WTC11 (cell line): ENCODE results near the gene CACNA1C. TPM values are rescaled to one million over a fixed set of nuclear protein-coding genes. Genes with fewer than 3 reads are reported as not detected.

ENCODE experiments used
- ATAC-seq: fragments of 200-7000 bp; cut with Tn5 transposase; 2 replicates; pipeline ENCODE4 v1.10.0; 2021; ENCODE audit warnings: mild to moderate bottlenecking, moderate library complexity
- CTCF ChIA-PET: fragments of 300-600 bp; sonication (Branson Sonifier 250); formaldehyde crosslinking; loops from one replicate; lab custom pipeline; 2021; ENCODE audit warnings: antibody characterized with exemption; lab: Charles Lee
- POLR2A ChIA-PET: fragments of 350-600 bp; sonication (Branson Sonifier 250); formaldehyde crosslinking; loops from one replicate; lab custom pipeline; 2021; ENCODE audit warnings: antibody characterized with exemption; lab: Charles Lee
- DNase-seq: peaks from one replicate; pipeline ENCODE4 v3.0.0; 2021; ENCODE audit warnings: low spot score
- H3K27ac Mint-ChIP-seq: 2 replicates; pipeline ENCODE4 v1.8.0; 2021; ENCODE audit warnings: mixed read lengths
- H3K27me3 Mint-ChIP-seq: 2 replicates; pipeline ENCODE4 v1.8.0; 2021; ENCODE audit warnings: low read depth, mild to moderate bottlenecking, moderate library complexity, mixed read lengths
- H3K36me3 Mint-ChIP-seq: 2 replicates; pipeline ENCODE4 v1.8.0; 2021; ENCODE audit warnings: mixed read lengths
- H3K4me1 Mint-ChIP-seq: 2 replicates; pipeline ENCODE4 v1.8.0; 2022; ENCODE audit warnings: mixed read lengths
- H3K4me3 Mint-ChIP-seq: 2 replicates; pipeline ENCODE4 v1.8.0; 2021; ENCODE audit warnings: mild to moderate bottlenecking, moderate library complexity, mixed read lengths
- H3K9me3 Mint-ChIP-seq: 2 replicates; pipeline ENCODE4 v1.8.0; 2021; ENCODE audit warnings: mixed read lengths
- MXD4 ChIP-seq: fragments of 250-450 bp; sonication (Bioruptor Pico); IDR thresholded peaks from 2 replicates; pipeline ENCODE4 v1.8.0; 2021; ENCODE audit warnings: mild to moderate bottlenecking, moderate library complexity, borderline replicate concordance
- MYBL2 ChIP-seq: sonication (generic); formaldehyde crosslinking; IDR thresholded peaks from 2 replicates; pipeline ENCODE4 v1.8.1; 2023; ENCODE audit warnings: mild to moderate bottlenecking, moderate library complexity, missing genetic modification reagents
- NFE2L1 ChIP-seq: sonication (generic); formaldehyde crosslinking; IDR thresholded peaks from 2 replicates; pipeline ENCODE4 v1.8.1; 2023; ENCODE audit warnings: missing genetic modification reagents
- TCF7 ChIP-seq: sonication (generic); formaldehyde crosslinking; IDR thresholded peaks from 2 replicates; pipeline ENCODE4 v1.8.0; 2022; ENCODE audit warnings: mild to moderate bottlenecking, low read depth, missing genetic modification reagents, moderate library complexity
- TEAD4 ChIP-seq: sonication (generic); formaldehyde crosslinking; IDR thresholded peaks from 2 replicates; pipeline ENCODE4 v1.8.0; 2022; ENCODE audit warnings: mild to moderate bottlenecking, missing genetic modification reagents
- ZNF138 ChIP-seq: sonication (generic); formaldehyde crosslinking; conservative IDR thresholded peaks from 2 replicates; pipeline ENCODE4 v1.8.1; 2022; ENCODE audit warnings: mild to moderate bottlenecking, moderate library complexity, missing genetic modification reagents
- ZNF232 ChIP-seq: sonication (generic); formaldehyde crosslinking; IDR thresholded peaks from 2 replicates; pipeline ENCODE4 v1.8.0; 2022; ENCODE audit warnings: mild to moderate bottlenecking, missing genetic modification reagents
- ZNF263 ChIP-seq: sonication (generic); formaldehyde crosslinking; IDR thresholded peaks from 2 replicates; pipeline ENCODE4 v1.8.1; 2022; ENCODE audit warnings: low read depth, mild to moderate bottlenecking, moderate library complexity, missing genetic modification reagents
- total RNA-seq: library from RNA; stranded (reverse); gene quantifications from 3 replicates; pipeline ENCODE4 v1.2.3, GENCODE V29; 2021
- TF ChIP-seq, protein P1 (sequence below): sonication (generic); formaldehyde crosslinking; IDR thresholded peaks from 2 replicates; pipeline ENCODE4 v1.8.0; 2022; ENCODE audit warnings: mild to moderate bottlenecking, missing genetic modification reagents
- TF ChIP-seq, protein P2 (sequence below): sonication (generic); formaldehyde crosslinking; conservative IDR thresholded peaks from 2 replicates; pipeline ENCODE4 v1.8.1; 2022; ENCODE audit warnings: mild to moderate bottlenecking, missing genetic modification reagents
- TF ChIP-seq, protein P3 (sequence below): sonication (generic); formaldehyde crosslinking; IDR thresholded peaks from 2 replicates; pipeline ENCODE4 v1.8.1; 2023; ENCODE audit warnings: mild to moderate bottlenecking, missing genetic modification reagents, moderate library complexity
- TF ChIP-seq, protein P4 (sequence below): sonication (generic); formaldehyde crosslinking; IDR thresholded peaks from 2 replicates; pipeline ENCODE4 v1.8.0; 2023; ENCODE audit warnings: mild to moderate bottlenecking, missing genetic modification reagents
- TF ChIP-seq, protein P5 (sequence below): sonication (generic); formaldehyde crosslinking; IDR thresholded peaks from 2 replicates; pipeline ENCODE4 v1.8.1; 2022; ENCODE audit warnings: low read depth, mild to moderate bottlenecking, moderate library complexity, missing genetic modification reagents, borderline replicate concordance
- TF ChIP-seq, protein P6 (sequence below): sonication (generic); formaldehyde crosslinking; conservative IDR thresholded peaks from 2 replicates; pipeline ENCODE4 v1.8.1; 2023; ENCODE audit warnings: mild to moderate bottlenecking, low read depth, missing genetic modification reagents, moderate library complexity

CACNA1C gene
- total RNA-seq, 1 experiment from 2014 or later: 1.7 TPM

DNA sequence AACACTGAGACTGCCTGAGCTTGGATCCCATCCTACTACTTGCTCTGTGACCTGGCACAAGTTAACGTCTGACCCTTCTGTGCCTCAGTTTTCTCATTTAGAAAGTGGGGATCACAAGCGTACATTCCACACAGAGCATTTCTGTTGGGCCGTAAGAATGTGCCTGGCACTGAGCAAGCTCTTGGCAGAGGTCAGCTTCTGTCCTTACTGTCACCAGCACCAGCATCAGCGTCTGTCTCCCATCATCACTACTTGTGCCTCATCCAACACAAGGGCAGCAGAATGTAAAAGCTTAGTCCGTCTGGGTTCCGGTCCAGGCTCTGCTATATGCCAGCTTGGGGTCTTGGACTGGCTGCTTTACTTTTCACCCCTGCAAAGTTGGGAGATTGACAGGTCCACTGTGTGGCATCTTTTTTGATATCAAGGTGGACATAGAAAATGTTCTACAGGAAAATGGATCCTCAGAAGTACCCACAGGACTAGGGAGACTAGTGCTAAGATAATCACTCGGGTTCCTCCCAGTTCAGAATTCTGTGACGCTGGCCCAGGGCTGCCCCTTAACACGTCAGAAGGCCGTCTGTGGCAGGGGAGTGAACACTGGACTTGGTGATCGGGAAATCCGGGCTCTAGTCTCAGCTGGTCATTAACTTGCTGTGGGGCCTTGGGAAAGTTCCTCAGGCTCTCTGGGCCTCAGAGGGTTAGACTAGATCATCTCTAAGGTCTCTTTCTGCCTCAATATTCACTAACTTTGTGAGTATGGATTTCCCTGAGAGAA, 65.9 kb downstream of the CACNA1C start:
- DNase-seq (no peak), ATAC-seq (no peak)
- ChIA-PET POLR2A (no interaction called here), CTCF (interaction anchor here (0.8 to 1.5 kb wide), 4 partner anchors 21 to 164 kb away, joined by 3 to 6 read pairs (median 4); no protein-coding TSS in a partner anchor)
- Mint-ChIP-seq H3K4me3 (no peak overlapping the region), H3K27ac (no peak overlapping the region), H3K36me3 (no peaks in the 10 kb centered on the region), H3K4me1 (peaks cover 3% of the 10 kb centered on the region; the same call in 1 of the 2 replicates), H3K9me3 (no peaks in the 10 kb centered on the region), H3K27me3 (no peaks in the 10 kb centered on the region)
- TF ChIP-seq, protein P1, sequence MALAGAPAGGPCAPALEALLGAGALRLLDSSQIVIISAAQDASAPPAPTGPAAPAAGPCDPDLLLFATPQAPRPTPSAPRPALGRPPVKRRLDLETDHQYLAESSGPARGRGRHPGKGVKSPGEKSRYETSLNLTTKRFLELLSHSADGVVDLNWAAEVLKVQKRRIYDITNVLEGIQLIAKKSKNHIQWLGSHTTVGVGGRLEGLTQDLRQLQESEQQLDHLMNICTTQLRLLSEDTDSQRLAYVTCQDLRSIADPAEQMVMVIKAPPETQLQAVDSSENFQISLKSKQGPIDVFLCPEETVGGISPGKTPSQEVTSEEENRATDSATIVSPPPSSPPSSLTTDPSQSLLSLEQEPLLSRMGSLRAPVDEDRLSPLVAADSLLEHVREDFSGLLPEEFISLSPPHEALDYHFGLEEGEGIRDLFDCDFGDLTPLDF: no peak
- no peak for TF ChIP-seq ZNF263
- TF ChIP-seq, protein P2, sequence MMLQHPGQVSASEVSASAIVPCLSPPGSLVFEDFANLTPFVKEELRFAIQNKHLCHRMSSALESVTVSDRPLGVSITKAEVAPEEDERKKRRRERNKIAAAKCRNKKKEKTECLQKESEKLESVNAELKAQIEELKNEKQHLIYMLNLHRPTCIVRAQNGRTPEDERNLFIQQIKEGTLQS: no peak

DNA sequence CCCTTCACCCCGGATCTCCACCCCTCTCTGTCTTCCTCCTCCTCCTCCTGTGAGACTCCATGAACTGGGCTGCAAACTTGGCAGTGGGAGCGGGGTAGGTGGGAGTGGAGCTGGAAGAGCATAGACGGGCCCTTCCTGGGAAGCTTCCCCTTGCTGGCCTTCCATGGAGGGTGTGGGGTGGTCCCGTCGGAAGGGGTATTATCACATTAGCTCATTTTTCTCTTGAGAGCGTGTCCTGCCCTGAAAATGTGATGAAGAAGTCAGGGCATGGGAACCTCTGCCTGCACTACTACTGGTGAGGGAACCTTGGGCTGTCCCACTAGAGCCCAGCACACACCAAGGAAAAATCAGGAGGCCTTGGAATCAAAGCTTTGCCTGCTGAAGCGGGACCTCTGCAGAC, 66.5 kb downstream of the CACNA1C start:
- POLR2A ChIA-PET: no interaction called here
- ATAC-seq (no peak), DNase-seq (no peak)
- Mint-ChIP-seq H3K9me3 (no peaks in the 10 kb centered on the region), H3K4me3 (no peak overlapping the region), H3K4me1 (peaks cover 3% of the 10 kb centered on the region; the same call in 1 of the 2 replicates), H3K27ac (no peak overlapping the region), H3K27me3 (no peaks in the 10 kb centered on the region), H3K36me3 (no peaks in the 10 kb centered on the region)
- CTCF ChIA-PET: interaction anchor here (1.3 kb wide), 1 partner anchor 20 kb away, joined by 3 read pairs; no protein-coding TSS in a partner anchor
- TF ChIP-seq ZNF138 (no peak), ZNF232 (no peak), TEAD4 (no peak), MXD4 (no peak), TCF7 (CRISPR knock-in tag) (no peak), NFE2L1 (no peak), MYBL2 (CRISPR knock-in tag) (no peak)
- TF ChIP-seq, protein P3, sequence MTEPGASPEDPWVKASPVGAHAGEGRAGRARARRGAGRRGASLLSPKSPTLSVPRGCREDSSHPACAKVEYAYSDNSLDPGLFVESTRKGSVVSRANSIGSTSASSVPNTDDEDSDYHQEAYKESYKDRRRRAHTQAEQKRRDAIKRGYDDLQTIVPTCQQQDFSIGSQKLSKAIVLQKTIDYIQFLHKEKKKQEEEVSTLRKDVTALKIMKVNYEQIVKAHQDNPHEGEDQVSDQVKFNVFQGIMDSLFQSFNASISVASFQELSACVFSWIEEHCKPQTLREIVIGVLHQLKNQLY: no peak
- TF ChIP-seq, protein P4, sequence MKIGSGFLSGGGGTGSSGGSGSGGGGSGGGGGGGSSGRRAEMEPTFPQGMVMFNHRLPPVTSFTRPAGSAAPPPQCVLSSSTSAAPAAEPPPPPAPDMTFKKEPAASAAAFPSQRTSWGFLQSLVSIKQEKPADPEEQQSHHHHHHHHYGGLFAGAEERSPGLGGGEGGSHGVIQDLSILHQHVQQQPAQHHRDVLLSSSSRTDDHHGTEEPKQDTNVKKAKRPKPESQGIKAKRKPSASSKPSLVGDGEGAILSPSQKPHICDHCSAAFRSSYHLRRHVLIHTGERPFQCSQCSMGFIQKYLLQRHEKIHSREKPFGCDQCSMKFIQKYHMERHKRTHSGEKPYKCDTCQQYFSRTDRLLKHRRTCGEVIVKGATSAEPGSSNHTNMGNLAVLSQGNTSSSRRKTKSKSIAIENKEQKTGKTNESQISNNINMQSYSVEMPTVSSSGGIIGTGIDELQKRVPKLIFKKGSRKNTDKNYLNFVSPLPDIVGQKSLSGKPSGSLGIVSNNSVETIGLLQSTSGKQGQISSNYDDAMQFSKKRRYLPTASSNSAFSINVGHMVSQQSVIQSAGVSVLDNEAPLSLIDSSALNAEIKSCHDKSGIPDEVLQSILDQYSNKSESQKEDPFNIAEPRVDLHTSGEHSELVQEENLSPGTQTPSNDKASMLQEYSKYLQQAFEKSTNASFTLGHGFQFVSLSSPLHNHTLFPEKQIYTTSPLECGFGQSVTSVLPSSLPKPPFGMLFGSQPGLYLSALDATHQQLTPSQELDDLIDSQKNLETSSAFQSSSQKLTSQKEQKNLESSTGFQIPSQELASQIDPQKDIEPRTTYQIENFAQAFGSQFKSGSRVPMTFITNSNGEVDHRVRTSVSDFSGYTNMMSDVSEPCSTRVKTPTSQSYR (CRISPR knock-in tag): no peak
- TF ChIP-seq, protein P5, sequence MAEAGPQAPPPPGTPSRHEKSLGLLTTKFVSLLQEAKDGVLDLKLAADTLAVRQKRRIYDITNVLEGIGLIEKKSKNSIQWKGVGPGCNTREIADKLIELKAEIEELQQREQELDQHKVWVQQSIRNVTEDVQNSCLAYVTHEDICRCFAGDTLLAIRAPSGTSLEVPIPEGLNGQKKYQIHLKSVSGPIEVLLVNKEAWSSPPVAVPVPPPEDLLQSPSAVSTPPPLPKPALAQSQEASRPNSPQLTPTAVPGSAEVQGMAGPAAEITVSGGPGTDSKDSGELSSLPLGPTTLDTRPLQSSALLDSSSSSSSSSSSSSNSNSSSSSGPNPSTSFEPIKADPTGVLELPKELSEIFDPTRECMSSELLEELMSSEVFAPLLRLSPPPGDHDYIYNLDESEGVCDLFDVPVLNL (CRISPR knock-in tag): no peak
- TF ChIP-seq, protein P6, sequence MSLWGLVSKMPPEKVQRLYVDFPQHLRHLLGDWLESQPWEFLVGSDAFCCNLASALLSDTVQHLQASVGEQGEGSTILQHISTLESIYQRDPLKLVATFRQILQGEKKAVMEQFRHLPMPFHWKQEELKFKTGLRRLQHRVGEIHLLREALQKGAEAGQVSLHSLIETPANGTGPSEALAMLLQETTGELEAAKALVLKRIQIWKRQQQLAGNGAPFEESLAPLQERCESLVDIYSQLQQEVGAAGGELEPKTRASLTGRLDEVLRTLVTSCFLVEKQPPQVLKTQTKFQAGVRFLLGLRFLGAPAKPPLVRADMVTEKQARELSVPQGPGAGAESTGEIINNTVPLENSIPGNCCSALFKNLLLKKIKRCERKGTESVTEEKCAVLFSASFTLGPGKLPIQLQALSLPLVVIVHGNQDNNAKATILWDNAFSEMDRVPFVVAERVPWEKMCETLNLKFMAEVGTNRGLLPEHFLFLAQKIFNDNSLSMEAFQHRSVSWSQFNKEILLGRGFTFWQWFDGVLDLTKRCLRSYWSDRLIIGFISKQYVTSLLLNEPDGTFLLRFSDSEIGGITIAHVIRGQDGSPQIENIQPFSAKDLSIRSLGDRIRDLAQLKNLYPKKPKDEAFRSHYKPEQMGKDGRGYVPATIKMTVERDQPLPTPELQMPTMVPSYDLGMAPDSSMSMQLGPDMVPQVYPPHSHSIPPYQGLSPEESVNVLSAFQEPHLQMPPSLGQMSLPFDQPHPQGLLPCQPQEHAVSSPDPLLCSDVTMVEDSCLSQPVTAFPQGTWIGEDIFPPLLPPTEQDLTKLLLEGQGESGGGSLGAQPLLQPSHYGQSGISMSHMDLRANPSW: no peak
